K562 (cell line): ENCODE measurements around the gene ILF2. TPM values are rescaled to one million over a fixed set of nuclear protein-coding genes. Genes with fewer than 3 reads are reported as not detected.

Experiments
- ATAC-seq: fragments of 200-7000 bp; cut with Tn5 transposase; 3 replicates; pipeline ENCODE4 v1.9.1; 2020; ENCODE audit warnings: moderate library complexity
- BruUV-seq: library from RNA; stranded (reverse); fragments of 400-500 nt; replicated peaks from 2 replicates; lab custom pipeline; 2021; lab: Mats Ljungman, UMichigan
- CTCF ChIA-PET: fragments of 300-600 bp; formaldehyde crosslinking; extraction: SDS; loops from one replicate; lab custom pipeline; 2021; ENCODE audit warnings: low intra/inter-chr PET ratio; lab: Yijun Ruan, JAX
- POLR2A ChIA-PET: fragments of 300-600, 350-650 bp; sonication (Branson Sonifier 250); formaldehyde crosslinking; extraction: SDS; loops from one replicate; lab custom pipeline; 2021; ENCODE audit warnings: antibody characterized with exemption, inconsistent platforms; lab: Yijun Ruan, JAX
- DNase-seq, 4 experiments: peaks; one replicate each; pipeline versions ENCODE4 v3.0.0 to v3.0.0-alpha.2; 2011 to 2018; ENCODE audit warnings: low spot score in 3 of 4, mixed read lengths in 3 of 4; ENCODE audit errors: extremely low read depth in 1 of 4
- FAIRE-seq: peaks from 2 replicates; lab custom pipeline; 2011; peaks lifted over from hg19 to GRCh38; lab: Jason Lieb, UNC
- H2AFZ ChIP-seq: 2 replicates; pipeline ENCODE4 v1.6.0; 2011; ENCODE audit warnings: low read depth, low read length, control low read depth, inconsistent platforms
- H3K27ac ChIP-seq: fragments of 200-600 bp; 3 replicates; pipeline ENCODE4 v1.8.0; 2011; ENCODE audit warnings: low read depth, mild to moderate bottlenecking, control low read depth, inconsistent platforms, low read length, moderate library complexity, mixed read lengths; ENCODE audit errors: extremely low read depth
- H3K27me3 ChIP-seq, 2 experiments: fragments of 300-600 bp in 1 of 2; 2 replicates in 1 of 2; 3 replicates in 1 of 2; pipeline versions ENCODE4 v1.6.0 to v1.8.0; 2011; ENCODE audit warnings: inconsistent platforms in 2 of 2, low read length in 2 of 2, mild to moderate bottlenecking in 1 of 2, mixed read lengths in 1 of 2, moderate library complexity in 1 of 2; ENCODE audit not compliant: control insufficient read depth in 2 of 2, insufficient read depth in 2 of 2
- H3K36me3 ChIP-seq: fragments of 300-600 bp; 3 replicates; pipeline ENCODE4 v1.8.0; 2011; ENCODE audit warnings: mild to moderate bottlenecking, low read length, inconsistent platforms; ENCODE audit not compliant: control insufficient read depth, insufficient read depth
- H3K4me1 ChIP-seq, 2 experiments: fragments of 200-600 bp in 1 of 2; replicated peaks in 1 of 2; 2 replicates in 1 of 2; 3 replicates in 1 of 2; pipeline versions ENCODE4 v1.5.1 to v1.8.0; 2011; ENCODE audit warnings: inconsistent platforms in 2 of 2, low read length in 2 of 2, mild to moderate bottlenecking in 1 of 2, mixed read lengths in 1 of 2, moderate library complexity in 1 of 2; ENCODE audit not compliant: control insufficient read depth in 2 of 2, insufficient read depth in 2 of 2
- H3K4me2 ChIP-seq: 2 replicates; pipeline ENCODE4 v1.6.1; 2011; ENCODE audit warnings: low read length, control low read depth, inconsistent platforms, mixed read lengths; ENCODE audit not compliant: insufficient read depth
- H3K4me3 ChIP-seq: fragments of 200-600 bp; sonication (generic), shearing (Covaris generic); 2 replicates; pipeline ENCODE4 v1.5.1; 2016; ENCODE audit warnings: control low read depth, inconsistent platforms
- H3K79me2 ChIP-seq: fragments of 200-600 bp; 3 replicates; pipeline ENCODE4 v1.8.0; 2011; ENCODE audit warnings: low read length, inconsistent platforms; ENCODE audit not compliant: control insufficient read depth, insufficient read depth
- H3K9ac ChIP-seq, 2 experiments: 2 replicates each; pipeline versions ENCODE4 v1.6.0 to v1.6.1; 2011; ENCODE audit warnings: low read depth in 2 of 2, low read length in 2 of 2, control low read depth in 1 of 2, inconsistent platforms in 1 of 2, mild to moderate bottlenecking in 1 of 2, mixed read lengths in 1 of 2; ENCODE audit not compliant: insufficient read depth in 1 of 2
- H3K9me1 ChIP-seq: one replicate; pipeline ENCODE4 v1.6.0; 2011; ENCODE audit warnings: inconsistent platforms, mild to moderate bottlenecking, low read length, moderate library complexity; ENCODE audit not compliant: control insufficient read depth, insufficient read depth
- H3K9me3 ChIP-seq: replicated peaks from 2 replicates; pipeline ENCODE4 v1.5.1; 2011; ENCODE audit warnings: low read depth, low read length, inconsistent platforms; ENCODE audit not compliant: control insufficient read depth, insufficient read depth
- H4K20me1 ChIP-seq: replicated peaks from 2 replicates; pipeline ENCODE4 v1.6.1; 2011; ENCODE audit warnings: low read length, inconsistent platforms, mixed read lengths; ENCODE audit not compliant: control insufficient read depth, insufficient read depth
- HDAC6 ChIP-seq: IDR thresholded peaks from 2 replicates; pipeline ENCODE4 v1.6.1; 2012; ENCODE audit warnings: low read depth, mild to moderate bottlenecking, control low read depth, inconsistent platforms, low read length, moderate library complexity
- HNRNPUL1 ChIP-seq: fragments of 200-400 bp; formaldehyde crosslinking; IDR thresholded peaks from 2 replicates; pipeline ENCODE4 v1.6.1; 2017; ENCODE audit warnings: low read length
- PHTF2 ChIP-seq: fragments of 250-450 bp; sonication (Bioruptor Pico); IDR thresholded peaks from 2 replicates; pipeline ENCODE4 v1.5.0; 2021; ENCODE audit warnings: mild to moderate bottlenecking
- PRPF4 ChIP-seq: fragments of 200-400 bp; formaldehyde crosslinking; IDR thresholded peaks from one replicate; pipeline ENCODE4 v1.6.1; 2017; ENCODE audit warnings: low read length, low read depth, mild to moderate bottlenecking; ENCODE audit not compliant: insufficient read depth, poor library complexity, severe bottlenecking
- RBFOX2 ChIP-seq: fragments of 200-400 bp; formaldehyde crosslinking; IDR thresholded peaks from 2 replicates; pipeline ENCODE4 v1.6.1; 2017; ENCODE audit warnings: low read depth, mild to moderate bottlenecking, low read length, moderate library complexity
- WGBS: fragments of 100-300 bp; shearing (Covaris generic); methylation state at CpG from one replicate; pipeline ENCODE4 v1.1.6; 2016; ENCODE audit warnings: low coverage, mixed read lengths; ENCODE audit not compliant: insufficient coverage; ENCODE audit errors: missing lambda C conversion rate; 5-methylcytosine and 5-hydroxymethylcytosine counted together
- in situ Hi-C: fragments of 300-500 bp; cut with MboI; formaldehyde crosslinking; loops from 4 replicates; pipeline ENCODE4 v1.15.0; 2018; ENCODE audit warnings: inconsistent platforms, mixed read lengths
- intact Hi-C: fragments of 100-400 bp; cut with micrococcal nuclease; formaldehyde crosslinking; loops from 2 replicates; pipeline ENCODE4 v1.14.2; 2022
- polyA plus RNA-seq, 8 experiments: library from polyadenylated mRNA; depleted of rRNA in 4 of 8; stranded (reverse) in 5 of 8; unstranded in 3 of 8; fragments of >200 nt; fragmentation: Nextera tagmentation in 2 of 8; fragmentation: Illumina TruSeq in 1 of 8; extraction: Ambion mirVana in 2 of 8; extraction: Trizol in 1 of 8; gene quantifications; 2 replicates each; pipeline versions ENCODE4 v1.2.1 to v1.2.3, GENCODE V29; 2011 to 2014; ENCODE audit warnings: inconsistent platforms in 1 of 8, missing spikeins in 1 of 8
- total RNA-seq, 7 experiments: library from RNA; depleted of rRNA in 6 of 7; stranded (reverse); fragments of >200 nt in 6 of 7; fragmentation: Illumina TruSeq in 2 of 7; extraction: Trizol in 2 of 7; gene quantifications; 2 replicates each; pipeline versions ENCODE4 v1.2.1 to v1.2.3, GENCODE V29; 2011 to 2021; ENCODE audit warnings: low replicate concordance in 1 of 7
- TF ChIP-seq, protein P1 (sequence below): fragments of 250-450 bp; sonication (Bioruptor Pico); IDR thresholded peaks from 2 replicates; pipeline ENCODE4 v1.9.0; 2021; ENCODE audit warnings: mild to moderate bottlenecking
- TF ChIP-seq, protein P2 (sequence below): sonication (generic); formaldehyde crosslinking; IDR thresholded peaks from 2 replicates; pipeline ENCODE4 v1.9.0; 2022; ENCODE audit warnings: mild to moderate bottlenecking, missing genetic modification reagents

Gene ILF2
- total and polyA plus RNA-seq, 9 of the 15 experiments (the other 6 are each of a cell fraction or from before 2014, with no cell fraction given) = 282 to 726 (median 474) TPM

DNA sequence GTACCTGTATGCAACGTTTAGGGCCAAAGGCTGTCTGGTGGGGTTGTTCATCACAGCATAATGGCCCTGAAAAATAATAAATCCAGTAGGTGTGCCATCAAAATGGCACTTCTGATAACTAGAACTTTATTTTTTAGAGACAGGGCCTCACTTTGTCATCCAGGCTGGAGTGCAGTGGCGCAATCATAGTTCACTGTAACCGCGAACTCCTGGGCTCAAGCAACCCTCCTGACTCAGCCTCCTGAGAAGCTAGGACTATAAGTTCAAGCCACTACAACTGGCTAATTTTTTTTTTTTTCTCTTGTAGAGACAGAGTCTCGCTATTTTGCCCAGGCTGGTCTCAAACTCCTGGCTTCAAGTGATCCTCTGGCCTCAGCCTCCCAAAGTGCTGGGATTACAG lies 7.6 kb downstream of the ILF2 start (continued):
- TF ChIP-seq PHTF2 = no peak

DNA sequence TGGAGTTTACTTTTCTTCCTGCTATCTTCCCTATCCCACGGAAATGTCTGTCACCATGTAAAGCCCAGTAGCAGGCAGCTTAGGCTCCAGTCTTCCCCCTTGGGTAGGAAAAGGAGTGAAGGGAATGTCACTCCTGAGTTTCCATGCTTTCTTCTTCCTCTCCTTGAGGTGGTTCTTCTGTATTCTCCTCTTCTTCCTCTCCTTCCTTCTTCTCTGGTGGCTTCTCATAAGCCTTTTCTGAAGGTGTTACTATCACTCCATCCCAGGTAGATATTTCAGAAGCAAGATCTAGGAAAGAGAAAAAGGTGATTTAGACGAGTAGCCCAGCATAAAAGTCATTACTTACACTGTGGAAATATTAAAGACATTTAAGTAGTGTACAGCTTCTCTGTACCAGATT lies 8.5 kb downstream of the ILF2 start:
- Histone ChIP-seq H3K9ac (no peak overlapping the region), H3K9me3 (no peaks in the 10 kb centered on the region), H3K27ac (no peak overlapping the region; the same call in 2 of the 3 replicates), H3K36me3 (peaks cover 69% of the 10 kb centered on the region), H3K27me3 (no peaks in the 10 kb centered on the region), H4K20me1 (no peaks in the 10 kb centered on the region), H3K4me1 (peaks cover 3 to 16% of the 10 kb centered on the region in 2 experiments; a peak in 4 of 5 replicates), H3K9me1 (no peaks in the 10 kb centered on the region), H3K4me2 (no peak overlapping the region), H2AFZ (no peak overlapping the region), H3K79me2 (peaks cover 15% of the 10 kb centered on the region), H3K4me3 (no peak overlapping the region)
- TF ChIP-seq, protein P1, sequence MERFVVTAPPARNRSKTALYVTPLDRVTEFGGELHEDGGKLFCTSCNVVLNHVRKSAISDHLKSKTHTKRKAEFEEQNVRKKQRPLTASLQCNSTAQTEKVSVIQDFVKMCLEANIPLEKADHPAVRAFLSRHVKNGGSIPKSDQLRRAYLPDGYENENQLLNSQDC (CRISPR knock-in tag) = no peak
- TF ChIP-seq PRPF4 = no peak
- 0 out of 2 replicates have a peak, but pooled peaks have one; percentile 26 for TF ChIP-seq RBFOX2
- TF ChIP-seq, protein P2, sequence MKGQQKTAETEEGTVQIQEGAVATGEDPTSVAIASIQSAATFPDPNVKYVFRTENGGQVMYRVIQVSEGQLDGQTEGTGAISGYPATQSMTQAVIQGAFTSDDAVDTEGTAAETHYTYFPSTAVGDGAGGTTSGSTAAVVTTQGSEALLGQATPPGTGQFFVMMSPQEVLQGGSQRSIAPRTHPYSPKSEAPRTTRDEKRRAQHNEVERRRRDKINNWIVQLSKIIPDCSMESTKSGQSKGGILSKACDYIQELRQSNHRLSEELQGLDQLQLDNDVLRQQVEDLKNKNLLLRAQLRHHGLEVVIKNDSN (CRISPR knock-in tag) = no peak
- TF ChIP-seq HNRNPUL1 = no peak
- no peak for TF ChIP-seq HDAC6
- 64% methylated on average over 2 of the region's 2 CpGs for WGBS
- ATAC-seq (no peak), FAIRE-seq (no peak), DNase-seq (no peak)
- intact Hi-C loops (no loop called here), in situ Hi-C loops (no loop called here)
- POLR2A ChIA-PET = interaction anchor here (0.6 to 6.1 kb wide), 6 partner anchors 8 to 721 kb away, joined by 3 to 51 read pairs (median 6); partner anchors contain the start of genes CHTOP and ILF2
- CTCF ChIA-PET = interaction anchor here (0.6 kb wide), 1 partner anchor 129 kb away, joined by 6 read pairs; no protein-coding TSS in a partner anchor
- BruUV-seq = TSS peak; percentile 53
